Neural cell (in vitro differentiated cells): ENCODE measurements around the gene MRC2. TPM values are rescaled to one million over a fixed set of nuclear protein-coding genes. Genes with fewer than 3 reads are reported as not detected.

Source experiments
- H2AFZ ChIP-seq: fragments of 200-600, 300-800 bp; sonication (generic), shearing (Covaris generic); 2 replicates; pipeline ENCODE4 v1.6.0; 2014; ENCODE audit warnings: low read depth, mild to moderate bottlenecking, antibody characterized with exemption, low read length, moderate library complexity
- H3F3A ChIP-seq: fragments of 200-600 bp; shearing (Covaris generic); 2 replicates; pipeline ENCODE4 v1.6.1; 2016; ENCODE audit warnings: mild to moderate bottlenecking, moderate library complexity, mixed read lengths, antibody characterized with exemption, low read length; ENCODE audit not compliant: insufficient read depth, poor library complexity, severe bottlenecking
- H3K27ac ChIP-seq: fragments of 200-600, 300-800 bp; sonication (generic), shearing (Covaris generic); 2 replicates; pipeline ENCODE4 v1.5.1; 2014; ENCODE audit warnings: mild to moderate bottlenecking, low read length, moderate library complexity
- H3K27me3 ChIP-seq: fragments of 300-800, 200-600 bp; sonication (generic), shearing (Covaris generic); 2 replicates; pipeline ENCODE4 v1.6.0; 2014; ENCODE audit warnings: mild to moderate bottlenecking, low read depth, low read length, moderate library complexity; ENCODE audit not compliant: insufficient read depth
- H3K36me3 ChIP-seq: fragments of 300-800, 200-600 bp; sonication (generic), shearing (Covaris generic); 2 replicates; pipeline ENCODE4 v1.5.1; 2014; ENCODE audit warnings: mild to moderate bottlenecking, antibody characterized with exemption, low read length, moderate library complexity; ENCODE audit not compliant: insufficient read depth
- H3K4me2 ChIP-seq: fragments of 300-800, 200-600 bp; sonication (generic), shearing (Covaris generic); 2 replicates; pipeline ENCODE4 v1.6.0; 2014; ENCODE audit warnings: mild to moderate bottlenecking, low read length
- H3K4me3 ChIP-seq: fragments of 300-800, 200-600 bp; sonication (generic), shearing (Covaris generic); 2 replicates; pipeline ENCODE4 v1.5.1; 2014; ENCODE audit warnings: mild to moderate bottlenecking, low read length, moderate library complexity
- H3K79me2 ChIP-seq: fragments of 200-600 bp; shearing (Covaris generic); replicated peaks from 2 replicates; pipeline ENCODE4 v1.6.0; 2014; ENCODE audit warnings: mild to moderate bottlenecking, low read length, moderate library complexity; ENCODE audit not compliant: insufficient read depth
- H3K9ac ChIP-seq: fragments of 300-800, 200-600 bp; sonication (generic), shearing (Covaris generic); 2 replicates; pipeline ENCODE4 v1.6.1; 2016; ENCODE audit warnings: mild to moderate bottlenecking, low read length, mixed read lengths
- H3K9me2 ChIP-seq: fragments of 200-600 bp; shearing (Covaris generic); 2 replicates; pipeline ENCODE4 v1.6.1; 2016; ENCODE audit warnings: mild to moderate bottlenecking, low read length, mixed read lengths; ENCODE audit not compliant: insufficient read depth
- H3K9me3 ChIP-seq: fragments of 200-600, 300-800 bp; sonication (generic), shearing (Covaris generic); 2 replicates; pipeline ENCODE4 v1.6.1; 2016; ENCODE audit warnings: mild to moderate bottlenecking, mixed run types, low read length, moderate library complexity, mixed read lengths
- H4K20me1 ChIP-seq: fragments of 200-600 bp; shearing (Covaris generic); 2 replicates; pipeline ENCODE4 v1.6.1; 2016; ENCODE audit warnings: mild to moderate bottlenecking, mixed run types; ENCODE audit not compliant: insufficient read depth
- EP300 ChIP-seq: fragments of 450-650 bp; conservative IDR thresholded peaks from 2 replicates; pipeline ENCODE4 v1.6.1; 2014; ENCODE audit warnings: antibody characterized with exemption, mild to moderate bottlenecking, moderate library complexity; ENCODE audit not compliant: poor library complexity, severe bottlenecking
- EZH2 ChIP-seq: fragments of 200-600, 300-800 bp; shearing (Covaris generic), sonication (generic); IDR thresholded peaks from 2 replicates; pipeline ENCODE4 v1.6.1; 2014; ENCODE audit warnings: antibody characterized with exemption, low read length, borderline replicate concordance, mild to moderate bottlenecking; ENCODE audit not compliant: insufficient read depth, poor library complexity, severe bottlenecking
- MXI1 ChIP-seq: fragments of 450-650 bp; conservative IDR thresholded peaks from 2 replicates; pipeline ENCODE4 v1.6.1; 2014; ENCODE audit warnings: antibody characterized with exemption, mild to moderate bottlenecking; ENCODE audit not compliant: poor library complexity, severe bottlenecking
- POLR2AphosphoS5 ChIP-seq: IDR thresholded peaks from 2 replicates; pipeline ENCODE4 v1.6.1; 2012
- RAD21 ChIP-seq: fragments of 450-650 bp; conservative IDR thresholded peaks from 2 replicates; pipeline ENCODE4 v1.6.1; 2014; ENCODE audit warnings: antibody characterized with exemption, mild to moderate bottlenecking, moderate library complexity
- REST ChIP-seq: IDR thresholded peaks from 2 replicates; pipeline ENCODE4 v1.6.1; 2012; ENCODE audit warnings: borderline replicate concordance
- SMC3 ChIP-seq: fragments of 450-650 bp; conservative IDR thresholded peaks from 2 replicates; pipeline ENCODE4 v1.6.1; 2014; ENCODE audit warnings: antibody characterized with exemption, mild to moderate bottlenecking, moderate library complexity; ENCODE audit not compliant: poor library complexity
- TAF1 ChIP-seq: IDR thresholded peaks from 2 replicates; pipeline ENCODE4 v1.6.1; 2012; ENCODE audit warnings: low read depth
- polyA plus RNA-seq: library from polyadenylated mRNA; depleted of rRNA; stranded (reverse); fragments of >200 nt; gene quantifications from 2 replicates; pipeline ENCODE4 v1.2.3, GENCODE V29; 2014
- TF ChIP-seq, protein P1 (sequence below): fragments of 450-650 bp; IDR thresholded peaks from 2 replicates; pipeline ENCODE4 v1.5.1; 2014; ENCODE audit warnings: antibody characterized with exemption, mild to moderate bottlenecking, moderate library complexity; ENCODE audit not compliant: poor library complexity, severe bottlenecking

MRC2 gene
- polyA plus RNA-seq, 1 donor from 2014 or later = 0.36 TPM

DNA sequence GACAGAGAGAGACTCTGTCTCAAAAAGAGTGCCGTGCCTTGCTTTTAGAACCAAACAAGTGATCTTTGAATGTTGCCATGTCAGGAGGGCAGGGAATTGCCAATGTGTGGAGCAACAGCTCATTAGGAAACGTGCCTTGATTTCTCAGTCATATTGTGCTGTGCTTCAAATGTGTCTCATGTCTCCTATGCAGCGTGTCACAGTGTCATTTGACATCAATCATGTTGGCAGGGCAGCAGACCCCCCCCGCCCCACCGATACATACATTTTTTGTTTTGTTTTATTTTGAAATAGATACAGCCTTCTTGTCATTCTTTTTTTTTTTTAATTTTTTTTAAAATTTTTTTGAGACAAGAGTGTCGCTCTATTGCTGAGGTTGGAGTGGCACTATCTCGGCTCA lies 22.1 kb downstream of the MRC2 start:
- Histone ChIP-seq H4K20me1 (no peaks in the 10 kb centered on the region), H3F3A (no peaks in the 10 kb centered on the region), H3K4me3 (no peak overlapping the region), H3K27ac (no peak overlapping the region), H2AFZ (no peak overlapping the region), H3K4me2 (no peak overlapping the region), H3K36me3 (no peaks in the 10 kb centered on the region), H3K27me3 (no peaks in the 10 kb centered on the region), H3K79me2 (no peaks in the 10 kb centered on the region), H3K9me3 (no peaks in the 10 kb centered on the region), H3K9ac (no peak overlapping the region), H3K9me2 (no peaks in the 10 kb centered on the region)
- no peak for TF ChIP-seq EZH2
- TF ChIP-seq EP300 = no peak
- TF ChIP-seq, protein P1, sequence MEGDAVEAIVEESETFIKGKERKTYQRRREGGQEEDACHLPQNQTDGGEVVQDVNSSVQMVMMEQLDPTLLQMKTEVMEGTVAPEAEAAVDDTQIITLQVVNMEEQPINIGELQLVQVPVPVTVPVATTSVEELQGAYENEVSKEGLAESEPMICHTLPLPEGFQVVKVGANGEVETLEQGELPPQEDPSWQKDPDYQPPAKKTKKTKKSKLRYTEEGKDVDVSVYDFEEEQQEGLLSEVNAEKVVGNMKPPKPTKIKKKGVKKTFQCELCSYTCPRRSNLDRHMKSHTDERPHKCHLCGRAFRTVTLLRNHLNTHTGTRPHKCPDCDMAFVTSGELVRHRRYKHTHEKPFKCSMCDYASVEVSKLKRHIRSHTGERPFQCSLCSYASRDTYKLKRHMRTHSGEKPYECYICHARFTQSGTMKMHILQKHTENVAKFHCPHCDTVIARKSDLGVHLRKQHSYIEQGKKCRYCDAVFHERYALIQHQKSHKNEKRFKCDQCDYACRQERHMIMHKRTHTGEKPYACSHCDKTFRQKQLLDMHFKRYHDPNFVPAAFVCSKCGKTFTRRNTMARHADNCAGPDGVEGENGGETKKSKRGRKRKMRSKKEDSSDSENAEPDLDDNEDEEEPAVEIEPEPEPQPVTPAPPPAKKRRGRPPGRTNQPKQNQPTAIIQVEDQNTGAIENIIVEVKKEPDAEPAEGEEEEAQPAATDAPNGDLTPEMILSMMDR = no peak
- TF ChIP-seq REST = no peak
- no peak for TF ChIP-seq RAD21
- TF ChIP-seq POLR2AphosphoS5 = no peak
- TF ChIP-seq TAF1 = no peak
- no peak for TF ChIP-seq MXI1
- no peak for TF ChIP-seq SMC3

DNA sequence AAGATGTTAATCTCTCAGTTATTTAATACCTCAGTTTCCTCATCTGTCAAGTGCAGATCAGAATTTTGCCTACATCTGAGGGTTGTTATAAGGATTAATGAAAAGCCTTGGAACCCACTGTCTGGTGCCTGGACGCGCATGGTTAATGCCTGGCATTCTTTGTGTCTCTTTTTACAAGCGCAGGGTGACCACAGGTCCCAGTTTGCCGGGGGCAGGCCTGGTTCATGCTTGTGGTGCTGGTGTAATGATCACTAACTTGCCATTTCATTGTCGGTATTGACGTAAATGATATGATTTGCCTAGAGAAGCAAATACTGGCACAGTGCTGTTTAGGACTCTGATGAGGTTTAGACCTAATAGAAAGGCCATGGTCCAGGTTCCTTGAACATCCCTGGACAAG lies 23.1 kb downstream of the MRC2 start:
- no peak for TF ChIP-seq TAF1
- TF ChIP-seq EZH2 = no peak
- TF ChIP-seq POLR2AphosphoS5 = no peak
- TF ChIP-seq MXI1 = no peak
- TF ChIP-seq REST = no peak
- TF ChIP-seq SMC3 = no peak
- TF ChIP-seq RAD21 = no peak
- TF ChIP-seq, protein P1 = no peak
- TF ChIP-seq EP300 = no peak
- Histone ChIP-seq H4K20me1 (no peaks in the 10 kb centered on the region), H3K9ac (no peak overlapping the region), H3K4me2 (no peak overlapping the region), H3K79me2 (no peaks in the 10 kb centered on the region), H3K9me3 (no peaks in the 10 kb centered on the region), H2AFZ (no peak overlapping the region), H3K9me2 (no peaks in the 10 kb centered on the region), H3K4me3 (no peak overlapping the region), H3K27me3 (no peaks in the 10 kb centered on the region), H3F3A (no peaks in the 10 kb centered on the region), H3K36me3 (no peaks in the 10 kb centered on the region), H3K27ac (no peak overlapping the region)
